ENCODE results near the gene GIGYF2. TPM values are rescaled to one million over a fixed set of nuclear protein-coding genes. Genes with fewer than 3 reads are reported as not detected.
"Not testable (repeated sequence)": the region's sequence is repeated elsewhere in the genome, so short reads cannot be mapped to it uniquely, and the experiment has no call there.

Gene GIGYF2
- total RNA-seq, 6 donors from 2014 or later, result 54.7 to 127 (median 70.8) TPM

DNA sequence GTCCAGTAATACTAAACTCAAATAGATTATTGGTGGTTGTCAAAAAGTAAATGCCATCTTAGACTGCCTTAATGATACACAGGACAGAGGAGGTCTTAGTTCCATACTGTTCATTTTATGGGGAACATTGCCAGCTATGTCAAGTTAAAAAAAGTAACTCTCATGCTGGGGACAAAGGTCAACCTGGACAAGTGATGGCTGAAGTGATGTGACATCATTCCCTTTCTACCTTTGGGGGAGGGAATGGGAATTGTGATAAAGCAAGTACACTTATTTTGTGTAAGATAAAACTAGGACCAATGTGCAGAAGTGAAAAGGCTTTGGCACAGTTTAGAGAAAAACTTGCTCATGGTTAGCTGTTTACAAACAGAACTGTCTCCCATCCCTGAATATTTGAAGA, 148.9 kb downstream of the GIGYF2 start:
- no peak for DNase-seq
- Histone ChIP-seq H3K4me1 (no peaks in the 10 kb centered on the region), H3K27ac (no peak overlapping the region), H3K27me3 (no peaks in the 10 kb centered on the region), H3K9me3 (no peaks in the 10 kb centered on the region), H3K36me3 (peaks cover 45 to 96% (median 72%) of the 10 kb centered on the region in 4 donors), H3K4me3 (no peak overlapping the region)
- ATAC-seq (ENCODE audit: low FRiP score in 2 of 2), result no peak
- TF ChIP-seq POLR2AphosphoS5 (IDR thresholded peaks at IDR 0.05) (no peak), POLR2A (IDR thresholded peaks at IDR 0.05) (no peak), EP300 (IDR thresholded peaks at IDR 0.05) (no peak)
- TF ChIP-seq, protein P1, sequence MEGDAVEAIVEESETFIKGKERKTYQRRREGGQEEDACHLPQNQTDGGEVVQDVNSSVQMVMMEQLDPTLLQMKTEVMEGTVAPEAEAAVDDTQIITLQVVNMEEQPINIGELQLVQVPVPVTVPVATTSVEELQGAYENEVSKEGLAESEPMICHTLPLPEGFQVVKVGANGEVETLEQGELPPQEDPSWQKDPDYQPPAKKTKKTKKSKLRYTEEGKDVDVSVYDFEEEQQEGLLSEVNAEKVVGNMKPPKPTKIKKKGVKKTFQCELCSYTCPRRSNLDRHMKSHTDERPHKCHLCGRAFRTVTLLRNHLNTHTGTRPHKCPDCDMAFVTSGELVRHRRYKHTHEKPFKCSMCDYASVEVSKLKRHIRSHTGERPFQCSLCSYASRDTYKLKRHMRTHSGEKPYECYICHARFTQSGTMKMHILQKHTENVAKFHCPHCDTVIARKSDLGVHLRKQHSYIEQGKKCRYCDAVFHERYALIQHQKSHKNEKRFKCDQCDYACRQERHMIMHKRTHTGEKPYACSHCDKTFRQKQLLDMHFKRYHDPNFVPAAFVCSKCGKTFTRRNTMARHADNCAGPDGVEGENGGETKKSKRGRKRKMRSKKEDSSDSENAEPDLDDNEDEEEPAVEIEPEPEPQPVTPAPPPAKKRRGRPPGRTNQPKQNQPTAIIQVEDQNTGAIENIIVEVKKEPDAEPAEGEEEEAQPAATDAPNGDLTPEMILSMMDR (IDR thresholded peaks at IDR 0.05), result no peak

DNA sequence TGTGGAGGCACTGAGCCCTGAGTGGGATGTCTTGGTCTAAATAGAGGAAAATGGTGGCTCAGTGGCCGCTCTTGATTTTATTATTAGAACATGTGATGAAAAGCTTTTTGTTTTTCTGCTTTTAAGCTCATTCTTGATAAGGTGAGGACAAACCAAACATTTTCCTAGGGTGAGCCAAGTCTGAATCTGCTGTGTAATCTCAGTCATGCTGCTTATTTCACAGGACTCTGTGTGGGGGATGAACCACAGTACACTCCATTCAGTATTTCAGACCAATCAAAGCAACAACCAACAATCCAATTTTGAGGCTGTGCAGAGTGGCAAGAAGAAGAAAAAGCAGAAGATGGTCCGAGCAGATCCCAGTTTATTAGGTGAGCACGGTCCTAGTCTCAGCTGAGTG, 152.9 kb downstream of the GIGYF2 start:
- no peak for ATAC-seq (ENCODE audit: low FRiP score in 2 of 2)
- Histone ChIP-seq H3K27me3 (no peaks in the 10 kb centered on the region), H3K27ac (no peak overlapping the region), H3K36me3 (peaks cover 43 to 94% (median 62%) of the 10 kb centered on the region in 4 donors), H3K4me1 (peaks cover 0 to 9% (median 2%) of the 10 kb centered on the region in 4 donors), H3K9me3 (no peaks in the 10 kb centered on the region), H3K4me3 (no peak overlapping the region)
- DNase-seq, result no peak
- TF ChIP-seq POLR2AphosphoS5 (IDR thresholded peaks at IDR 0.05) (no peak), POLR2A (IDR thresholded peaks at IDR 0.05) (no peak), EP300 (IDR thresholded peaks at IDR 0.05) (no peak)
- TF ChIP-seq, protein P1 (IDR thresholded peaks at IDR 0.05), result no peak
- WGBS, 2 donors, result 96% methylated on average over 3 of the region's 3 CpGs

DNA sequence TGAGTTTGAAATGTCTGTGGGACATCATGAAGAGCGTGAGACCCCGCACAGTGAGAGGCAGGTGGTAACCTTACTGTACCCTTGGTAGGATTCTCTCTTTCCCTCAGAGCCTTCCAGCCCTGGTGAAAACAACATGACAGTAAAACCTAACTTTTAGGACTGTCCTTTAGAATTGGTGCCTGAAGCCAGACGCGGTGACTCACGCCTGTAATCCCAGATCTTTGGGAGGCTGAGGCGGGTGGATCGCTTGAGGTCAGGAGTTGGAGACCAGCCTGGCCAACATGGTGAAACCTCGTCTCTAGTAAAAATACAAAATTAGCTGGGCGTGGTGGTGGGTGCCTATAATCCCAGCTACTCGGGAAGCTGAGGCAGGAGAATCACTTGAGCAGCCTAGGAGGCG, 154.9 kb downstream of the GIGYF2 start:
- not testable (repeated sequence) for H3K27me3 ChIP-seq, H3K4me1 ChIP-seq, H3K27ac ChIP-seq, H3K9me3 ChIP-seq, H3K4me3 ChIP-seq, DNase-seq
- WGBS, 2 donors, result 91 to 95% methylated on average over 11 of the region's 11 CpGs
- ATAC-seq (ENCODE audit: low FRiP score in 2 of 2), result peak in 1 of 2 donors; percentile 26
- H3K36me3 ChIP-seq, result peaks cover 35 to 92% (median 63%) of the 10 kb centered on the region in 4 donors

DNA sequence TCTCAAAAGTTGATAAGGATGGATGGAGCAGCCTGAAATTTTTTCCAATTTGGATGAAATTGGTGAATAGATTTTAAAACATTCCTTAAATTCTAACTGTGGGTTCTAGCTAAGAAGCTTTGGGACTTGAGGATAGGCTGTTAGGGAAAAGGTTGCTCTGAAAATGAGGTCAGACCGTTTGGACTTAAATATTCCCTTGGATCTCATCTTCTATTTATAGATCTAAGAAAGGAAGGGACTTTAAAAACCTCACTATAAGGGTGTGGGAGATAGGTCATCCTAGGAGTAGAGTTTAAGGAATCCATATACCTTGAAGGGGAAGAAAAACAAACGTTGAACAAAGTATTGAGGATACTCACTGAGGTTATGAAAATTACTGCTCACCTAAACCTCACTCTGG, 155.5 kb downstream of the GIGYF2 start:
- Histone ChIP-seq H3K4me3 (no peak overlapping the region), H3K9me3 (no peaks in the 10 kb centered on the region), H3K27ac (no peak overlapping the region), H3K27me3 (no peaks in the 10 kb centered on the region), H3K4me1 (peaks cover 0 to 9% (median 2%) of the 10 kb centered on the region in 4 donors), H3K36me3 (peaks cover 36 to 92% (median 64%) of the 10 kb centered on the region in 4 donors)
- no peak for DNase-seq
- 55 to 68% methylated on average over 2 of the region's 2 CpGs for WGBS, 2 donors
- TF ChIP-seq EP300 (IDR thresholded peaks at IDR 0.05) (no peak), POLR2A (IDR thresholded peaks at IDR 0.05) (no peak), POLR2AphosphoS5 (IDR thresholded peaks at IDR 0.05) (no peak)
- TF ChIP-seq, protein P1 (IDR thresholded peaks at IDR 0.05), result no peak
- no peak for ATAC-seq (ENCODE audit: low FRiP score in 2 of 2)

DNA sequence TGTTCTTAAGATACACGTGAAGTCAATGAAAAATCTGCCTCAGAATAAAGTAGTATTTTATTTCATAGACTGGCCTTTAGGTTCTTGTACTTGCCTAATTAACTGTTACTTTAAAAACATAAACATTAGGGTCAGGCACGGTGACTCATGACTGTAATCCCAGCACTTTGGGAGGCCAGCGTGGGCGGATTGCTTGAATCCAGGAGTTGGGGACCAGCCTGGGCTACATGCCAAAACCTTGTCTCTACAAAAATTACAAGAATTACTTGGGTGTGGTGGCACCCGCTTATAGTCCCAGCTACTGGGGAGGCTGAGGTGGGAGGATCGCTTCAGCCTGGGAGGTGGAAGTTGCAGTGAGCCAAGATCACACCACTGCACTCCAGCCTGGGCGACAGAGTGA, 157.0 kb downstream of the GIGYF2 start:
- no peaks in the 10 kb centered on the region for H3K9me3 ChIP-seq
- ATAC-seq (ENCODE audit: low FRiP score in 2 of 2) (peak in 1 of 2 donors; percentile 32), DNase-seq (peak in 1 of 2 donors; percentile 52)
- TF ChIP-seq POLR2A (IDR thresholded peaks at IDR 0.05) (no peak), POLR2AphosphoS5 (IDR thresholded peaks at IDR 0.05) (no peak), EP300 (IDR thresholded peaks at IDR 0.05) (no peak)
- TF ChIP-seq, protein P1 (IDR thresholded peaks at IDR 0.05), result no peak
- no peaks in the 10 kb centered on the region for H3K27me3 ChIP-seq
- H3K27ac ChIP-seq, result no peak overlapping the region
- WGBS, 2 donors, result 42 to 54% methylated on average over 7 of the region's 7 CpGs
- H3K36me3 ChIP-seq, result peaks cover 39 to 92% (median 61%) of the 10 kb centered on the region in 4 donors
- H3K4me3 ChIP-seq, result no peak overlapping the region
- peaks cover 0 to 9% (median 2%) of the 10 kb centered on the region in 4 donors for H3K4me1 ChIP-seq
